DMS53 treated with DMSO at 0.1 percent for 48 hours (cell line): ENCODE data around the gene CFAP58.
A peak's percentile ranks its signal among the peaks of the same experiment; 100 is the strongest.

Experiments
- DNase-seq: peaks from one replicate; lab custom pipeline; 2025; ENCODE audit not compliant: unreplicated experiment; lab: John Stamatoyannopoulos, UW

CFAP58 gene

GRCh38 chr10:104334965-104335650 lies 18.5 kb upstream of the CFAP58 start:
- DNase-seq = no peak

GRCh38 chr10:104336821-104337467 lies 16.7 kb upstream of the CFAP58 start:
- no peak for DNase-seq

- no peak for DNase-seq
Measured at GRCh38 chr10:104337521-104337984, 16.1 kb upstream of the CFAP58 start.

GRCh38 chr10:104337985-104338735 lies 15.5 kb upstream of the CFAP58 start, which contains the start of gene ITPRIP:
ITPRIP (minus strand) TSS chr10:104338465; CDS start chr10:104316051, 22,414 bp downstream.
- peak; percentile 14 for DNase-seq

GRCh38 chr10:104339469-104340110 lies 14.0 kb upstream of the CFAP58 start:
- no peak for DNase-seq

- no peak for DNase-seq
Measured at GRCh38 chr10:104340111-104340526, 13.5 kb upstream of the CFAP58 start.

- DNase-seq = no peak
Measured at GRCh38 chr10:104340641-104341040, 13.0 kb upstream of the CFAP58 start.

- no peak for DNase-seq
Measured at GRCh38 chr10:104342941-104343411, 10.7 kb upstream of the CFAP58 start.

- no peak for DNase-seq
Measured at GRCh38 chr10:104344219-104344618, 9.4 kb upstream of the CFAP58 start.

GRCh38 chr10:104345515-104345914 lies 8.1 kb upstream of the CFAP58 start:
- no peak for DNase-seq

- no peak for DNase-seq
Measured at GRCh38 chr10:104345941-104346340, 7.7 kb upstream of the CFAP58 start.

- DNase-seq = no peak
Measured at GRCh38 chr10:104347295-104348045, 6.2 kb upstream of the CFAP58 start.

GRCh38 chr10:104348601-104349000 lies 5.0 kb upstream of the CFAP58 start:
- no peak for DNase-seq

GRCh38 chr10:104349623-104350126 lies 4.0 kb upstream of the CFAP58 start:
- DNase-seq = no peak

- DNase-seq = peak; percentile 42
Measured at GRCh38 chr10:104350127-104350635, 3.5 kb upstream of the CFAP58 start.

GRCh38 chr10:104351061-104351702 lies 2.5 kb upstream of the CFAP58 start:
- DNase-seq = no peak

GRCh38 chr10:104351919-104352318 lies 1.7 kb upstream of the CFAP58 start:
- DNase-seq = no peak

- DNase-seq = no peak
Measured at GRCh38 chr10:104359811-104360210, 6.2 kb downstream of the CFAP58 start.

GRCh38 chr10:104367904-104368303 lies 14.3 kb downstream of the CFAP58 start:
- DNase-seq = no peak
